OCI-LY3 (cell line): Measurements from ENCODE around the gene SIN3A.
"Not testable (repeated sequence)": the region's sequence is repeated elsewhere in the genome, so short reads cannot be mapped to it uniquely, and the experiment has no call there.

Experiments
- H2AFZ ChIP-seq: fragments of 200-600, 300-600 bp; shearing (Covaris generic); 2 replicates; pipeline ENCODE4 v1.6.0; 2014; ENCODE audit warnings: antibody characterized with exemption, low read depth, low read length
- H3K27ac ChIP-seq: fragments of 200-600, 300-600 bp; sonication (generic); 2 replicates; pipeline ENCODE4 v1.5.1; 2014; ENCODE audit warnings: mild to moderate bottlenecking, low read length, moderate library complexity, mixed read lengths
- H3K27me3 ChIP-seq: fragments of 200-600, 300-600 bp; sonication (generic); 2 replicates; pipeline ENCODE4 v1.6.1; 2014; ENCODE audit warnings: low read depth, low read length, mixed read lengths
- H3K36me3 ChIP-seq: fragments of 200-600, 300-600 bp; sonication (generic); replicated peaks from 2 replicates; pipeline ENCODE3; 2014; ENCODE audit warnings: low read depth, low read length, mixed read lengths
- H3K4me1 ChIP-seq: fragments of 300-600, 200-600 bp; sonication (generic); 2 replicates; pipeline ENCODE4 v1.6.1; 2014; ENCODE audit warnings: low read length, mixed read lengths
- H3K4me2 ChIP-seq: fragments of 200-600, 300-600 bp; sonication (generic); 2 replicates; pipeline ENCODE4 v1.6.1; 2014; ENCODE audit warnings: low read length, mixed read lengths
- H3K4me3 ChIP-seq: fragments of 300-600, 200-600 bp; sonication (generic); 2 replicates; pipeline ENCODE4 v1.5.1; 2014; ENCODE audit warnings: antibody characterized with exemption, mild to moderate bottlenecking, low read length, moderate library complexity
- H3K79me2 ChIP-seq: fragments of 300-600, 200-600 bp; shearing (Covaris generic); 2 replicates; pipeline ENCODE4 v1.6.1; 2014; ENCODE audit warnings: mild to moderate bottlenecking, low read length, mixed read lengths
- H3K9ac ChIP-seq: fragments of 300-600, 200-600 bp; shearing (Covaris generic); 2 replicates; pipeline ENCODE4 v1.6.0; 2014; ENCODE audit warnings: mild to moderate bottlenecking, low read length, moderate library complexity
- H3K9me3 ChIP-seq: fragments of 200-600, 300-600 bp; shearing (Covaris generic); 2 replicates; pipeline ENCODE4 v1.6.1; 2014; ENCODE audit warnings: low read length, mixed read lengths; ENCODE audit not compliant: insufficient read depth
- H4K20me1 ChIP-seq: fragments of 200-600, 300-600 bp; sonication (generic); 2 replicates; pipeline ENCODE4 v1.6.1; 2016; ENCODE audit warnings: low read length, mixed read lengths; ENCODE audit not compliant: insufficient read depth
- CTCF ChIP-seq: fragments of 200-600, 300-600 bp; sonication (generic); IDR thresholded peaks from 2 replicates; pipeline ENCODE4 v1.5.1; 2014; ENCODE audit warnings: antibody characterized with exemption, low read length, low read depth
- EZH2phosphoT487 ChIP-seq: fragments of 200-600 bp; shearing (Covaris generic); IDR thresholded peaks from 2 replicates; pipeline ENCODE4 v1.6.1; 2018; ENCODE audit warnings: antibody characterized with exemption, mixed run types, low read depth

SIN3A gene

GRCh38 chr15:75338661-75339240 lies 112.7 kb downstream of the SIN3A start:
- Histone ChIP-seq H3K9me3 (no peaks in the 10 kb centered on the region), H3K36me3 (peaks cover 5% of the 10 kb centered on the region), H3K4me2 (no peak overlapping the region), H3K27me3 (no peaks in the 10 kb centered on the region), H4K20me1 (no peaks in the 10 kb centered on the region), H2AFZ (no peak overlapping the region), H3K4me3 (no peak overlapping the region), H3K9ac (no peak overlapping the region), H3K79me2 (peaks cover 10% of the 10 kb centered on the region), H3K4me1 (peaks cover 11% of the 10 kb centered on the region), H3K27ac (no peak overlapping the region)
- TF ChIP-seq CTCF: no peak
- no peak for TF ChIP-seq EZH2phosphoT487

GRCh38 chr15:75335705-75336355 lies 115.7 kb downstream of the SIN3A start, which contains the start of gene COMMD4:
TSS of gene COMMD4 (plus strand) at chr15:75336063. CDS start at chr15:75336090, 27 bp downstream.
- peak within 1 kb of the TSS; percentile 88 for H2AFZ ChIP-seq
- peaks cover 5% of the 10 kb centered on the region for H3K36me3 ChIP-seq
- peak within 1 kb of the TSS; percentile 79 for H3K9ac ChIP-seq
- no peaks in the 10 kb centered on the region for H3K27me3 ChIP-seq
- no peak within 1 kb of the TSS; the same call in 1 of the 2 replicates for H3K27ac ChIP-seq
- peak within 1 kb of the TSS; percentile 94 for H3K4me3 ChIP-seq
- H4K20me1 ChIP-seq: no peaks in the 10 kb centered on the region
- H3K9me3 ChIP-seq: no peaks in the 10 kb centered on the region
- peaks cover 11% of the 10 kb centered on the region for H3K4me1 ChIP-seq
- H3K4me2 ChIP-seq: peak within 1 kb of the TSS; percentile 91
- TF ChIP-seq EZH2phosphoT487 (no peak), CTCF (no peak)
- H3K79me2 ChIP-seq: peaks cover 10% of the 10 kb centered on the region

- Histone ChIP-seq H3K27ac (no peak overlapping the region), H3K4me3 (peak overlapping the region; percentile 94), H3K4me2 (peak overlapping the region; percentile 91), H3K9ac (peak overlapping the region; percentile 79), H3K9me3 (no peaks in the 10 kb centered on the region), H3K36me3 (peaks cover 5% of the 10 kb centered on the region), H3K4me1 (peaks cover 11% of the 10 kb centered on the region), H3K27me3 (no peaks in the 10 kb centered on the region), H2AFZ (peak overlapping the region; percentile 83), H3K79me2 (peaks cover 10% of the 10 kb centered on the region), H4K20me1 (no peaks in the 10 kb centered on the region)
- TF ChIP-seq EZH2phosphoT487 (no peak), CTCF (no peak)
Measured at GRCh38 chr15:75335313-75335704, 116.2 kb downstream of the SIN3A start.

GRCh38 chr15:75333654-75334419 lies 117.7 kb downstream of the SIN3A start:
- not testable (repeated sequence) for H3K4me3 ChIP-seq, H3K9me3 ChIP-seq, H3K36me3 ChIP-seq, H2AFZ ChIP-seq, H4K20me1 ChIP-seq, H3K9ac ChIP-seq, H3K27ac ChIP-seq, H3K27me3 ChIP-seq, H3K4me2 ChIP-seq
- H3K4me1 ChIP-seq: peaks cover 11% of the 10 kb centered on the region
- H3K79me2 ChIP-seq: peaks cover 10% of the 10 kb centered on the region

- H4K20me1 ChIP-seq, H3K4me2 ChIP-seq, H3K4me3 ChIP-seq, H3K36me3 ChIP-seq, H3K9ac ChIP-seq, H3K9me3 ChIP-seq, H3K27me3 ChIP-seq, H2AFZ ChIP-seq, H3K27ac ChIP-seq: not testable (repeated sequence)
- Histone ChIP-seq H3K4me1 (peaks cover 11% of the 10 kb centered on the region), H3K79me2 (peaks cover 10% of the 10 kb centered on the region)
Measured at GRCh38 chr15:75332093-75332492, 119.4 kb downstream of the SIN3A start.
